Erythroblast (primary cell): ENCODE results near the gene GTF2H4.

ENCODE experiments used
- GATA1 ChIP-seq: IDR thresholded peaks from 2 replicates; pipeline ENCODE4 v1.6.1; 2011; ENCODE audit warnings: low read depth, mild to moderate bottlenecking, control low read depth, low read length, moderate library complexity
- POLR2A ChIP-seq: IDR thresholded peaks from 2 replicates; pipeline ENCODE4 v1.6.1; 2011; ENCODE audit warnings: mild to moderate bottlenecking, low read length

GRCh38 chr6:30932665-30933365, 24.8 kb downstream of the GTF2H4 start:
- no peak for TF ChIP-seq POLR2A
- TF ChIP-seq GATA1, result no peak
